Left ventricle myocardium inferior (tissue), 1 donor: ENCODE results near the gene GPC5. TPM values are rescaled to one million over a fixed set of nuclear protein-coding genes. Genes with fewer than 3 reads are reported as not detected.

Experiments used
- DNase-seq: peaks from one replicate; pipeline ENCODE4 v3.0.0-alpha.2; 2020
- H3K27ac ChIP-seq: fragments of 200-600 bp; replicated peaks from 2 replicates; pipeline ENCODE4 v1.8.0; 2021
- H3K27me3 ChIP-seq: fragments of 200-600 bp; 2 replicates; pipeline ENCODE4 v1.8.0; 2021; ENCODE audit warnings: low read depth
- H3K36me3 ChIP-seq: fragments of 200-600 bp; 2 replicates; pipeline ENCODE4 v1.8.0; 2021
- H3K4me1 ChIP-seq: fragments of 200-600 bp; 2 replicates; pipeline ENCODE4 v1.8.0; 2021
- H3K4me3 ChIP-seq: fragments of 200-600 bp; 2 replicates; pipeline ENCODE4 v1.8.0; 2021; ENCODE audit warnings: mild to moderate bottlenecking, moderate library complexity
- H3K9me3 ChIP-seq: fragments of 200-600 bp; replicated peaks from 2 replicates; pipeline ENCODE4 v1.8.0; 2021
- intact Hi-C: fragments of 100-400 bp; cut with micrococcal nuclease; formaldehyde crosslinking; loops from one replicate; pipeline ENCODE4 v1.11.0; 2022
- total RNA-seq: library from RNA; stranded (reverse); fragmentation: NEBNext Ultra II Directional; extraction: Animal tissue kit (Norgen Biotek cat#: 25700); gene quantifications from one replicate; pipeline ENCODE4 v1.2.1, GENCODE V29; 2021
- TF ChIP-seq, protein P1 (sequence below): fragments of 200-600 bp; IDR thresholded peaks from 2 replicates; pipeline ENCODE4 v1.8.0; 2021; ENCODE audit warnings: antibody characterized with exemption, mild to moderate bottlenecking, borderline replicate concordance
- donor health status: DM: no; HTN: yes; CAD: no; lungs with severe emphysema.

Gene GPC5
- total RNA-seq, 1 donor from 2014 or later, result 1.5 TPM

DNA sequence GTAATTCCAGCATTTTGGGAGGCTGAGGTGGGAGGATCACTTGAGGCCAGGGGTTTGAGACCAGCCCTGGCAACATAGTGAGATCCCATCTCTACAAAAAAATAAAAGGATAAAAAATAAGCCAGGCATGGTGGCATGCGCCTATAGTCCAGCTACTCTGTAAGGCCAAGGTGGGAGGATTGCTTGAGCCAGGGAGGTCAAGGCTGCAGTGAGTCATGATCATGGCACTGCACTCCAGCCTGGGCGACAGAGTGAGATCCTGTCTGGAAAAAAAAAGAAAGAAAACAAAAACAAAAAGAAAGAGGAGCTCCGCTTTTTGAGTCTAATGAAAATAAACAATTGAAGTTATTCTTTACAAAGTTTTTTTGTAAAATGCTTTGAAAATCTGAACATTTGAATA lies 326.2 kb downstream of the GPC5 start:
- TF ChIP-seq, protein P1, sequence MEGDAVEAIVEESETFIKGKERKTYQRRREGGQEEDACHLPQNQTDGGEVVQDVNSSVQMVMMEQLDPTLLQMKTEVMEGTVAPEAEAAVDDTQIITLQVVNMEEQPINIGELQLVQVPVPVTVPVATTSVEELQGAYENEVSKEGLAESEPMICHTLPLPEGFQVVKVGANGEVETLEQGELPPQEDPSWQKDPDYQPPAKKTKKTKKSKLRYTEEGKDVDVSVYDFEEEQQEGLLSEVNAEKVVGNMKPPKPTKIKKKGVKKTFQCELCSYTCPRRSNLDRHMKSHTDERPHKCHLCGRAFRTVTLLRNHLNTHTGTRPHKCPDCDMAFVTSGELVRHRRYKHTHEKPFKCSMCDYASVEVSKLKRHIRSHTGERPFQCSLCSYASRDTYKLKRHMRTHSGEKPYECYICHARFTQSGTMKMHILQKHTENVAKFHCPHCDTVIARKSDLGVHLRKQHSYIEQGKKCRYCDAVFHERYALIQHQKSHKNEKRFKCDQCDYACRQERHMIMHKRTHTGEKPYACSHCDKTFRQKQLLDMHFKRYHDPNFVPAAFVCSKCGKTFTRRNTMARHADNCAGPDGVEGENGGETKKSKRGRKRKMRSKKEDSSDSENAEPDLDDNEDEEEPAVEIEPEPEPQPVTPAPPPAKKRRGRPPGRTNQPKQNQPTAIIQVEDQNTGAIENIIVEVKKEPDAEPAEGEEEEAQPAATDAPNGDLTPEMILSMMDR, result no peak
- Histone ChIP-seq H3K4me3 (no peak overlapping the region), H3K4me1 (no peaks in the 10 kb centered on the region), H3K36me3 (no peaks in the 10 kb centered on the region), H3K27ac (no peak overlapping the region), H3K27me3 (no peaks in the 10 kb centered on the region), H3K9me3 (no peaks in the 10 kb centered on the region)
- no peak for DNase-seq
- intact Hi-C loops, result loop anchor here (10.0 kb wide), 1 partner anchor 350 kb away; no protein-coding TSS in a partner anchor

DNA sequence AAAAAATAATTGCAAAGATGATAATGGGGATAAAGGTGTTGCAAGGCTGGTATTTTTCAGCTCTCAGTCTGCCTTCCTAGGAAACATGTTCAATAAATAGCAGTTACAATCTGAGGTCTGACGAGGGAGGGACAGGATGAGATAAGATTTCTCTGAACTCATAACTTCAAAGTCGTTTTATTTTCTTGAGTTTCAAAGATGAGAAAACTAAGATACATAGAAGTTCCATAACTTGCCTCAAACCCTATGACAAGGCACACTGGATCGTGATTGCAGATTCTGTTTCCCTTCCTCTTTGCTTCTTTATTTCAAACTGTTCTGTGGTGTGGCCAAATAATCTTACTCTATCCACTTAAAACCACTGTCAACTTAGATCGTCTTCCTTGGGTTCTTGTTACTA lies 327.2 kb downstream of the GPC5 start:
- no peaks in the 10 kb centered on the region for H3K4me1 ChIP-seq
- H3K27ac ChIP-seq, result no peak overlapping the region
- intact Hi-C loops, result loop anchor here (10.0 kb wide), 1 partner anchor 351 kb away; no protein-coding TSS in a partner anchor
- H3K9me3 ChIP-seq, result no peaks in the 10 kb centered on the region
- DNase-seq, result no peak
- H3K27me3 ChIP-seq, result no peaks in the 10 kb centered on the region
- H3K36me3 ChIP-seq, result no peaks in the 10 kb centered on the region
- TF ChIP-seq, protein P1, result no peak
- H3K4me3 ChIP-seq, result no peak overlapping the region

DNA sequence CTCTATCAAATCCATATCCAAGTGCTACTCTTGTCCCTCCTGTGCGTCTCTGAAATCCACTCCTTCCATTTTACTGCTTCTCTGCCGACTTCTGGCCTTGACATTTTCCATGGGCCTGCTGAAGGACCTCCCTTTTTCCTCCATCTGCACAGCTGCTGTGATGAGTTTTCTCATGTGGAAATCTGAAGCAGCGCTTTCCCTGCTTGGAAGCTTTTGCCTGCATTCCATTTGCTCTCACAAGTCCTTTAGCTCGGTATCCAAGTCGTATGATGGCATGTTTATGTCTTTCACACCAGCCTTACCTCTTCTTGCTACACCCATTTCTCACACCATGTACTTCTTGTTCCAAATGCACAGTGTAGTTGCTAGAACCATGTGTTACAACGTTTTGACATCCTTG lies 328.2 kb downstream of the GPC5 start:
- H3K9me3 ChIP-seq, result no peaks in the 10 kb centered on the region
- intact Hi-C loops, result loop anchor here (10.0 kb wide), 1 partner anchor 352 kb away; no protein-coding TSS in a partner anchor

DNA sequence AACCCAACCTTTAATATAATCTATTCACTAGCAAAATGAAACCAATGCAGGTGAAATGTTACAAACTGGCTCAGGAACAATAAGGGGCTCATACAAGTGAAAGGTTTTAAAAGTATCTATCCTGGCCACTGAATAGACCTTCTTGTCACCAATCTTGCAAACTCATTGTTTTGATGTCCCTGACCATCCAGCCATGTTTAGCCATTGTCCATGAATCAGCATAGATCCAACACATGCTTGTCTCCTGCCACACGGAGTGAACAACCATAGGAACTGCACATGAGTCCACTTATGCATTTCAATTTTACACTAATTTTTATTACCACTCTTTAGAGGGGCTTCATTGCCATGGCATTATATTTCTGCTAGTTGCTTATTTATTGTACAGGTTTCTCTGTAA lies 331.4 kb downstream of the GPC5 start:
- TF ChIP-seq, protein P1, result no peak
- intact Hi-C loops, result loop anchor here (10.0 kb wide), 1 partner anchor 355 kb away; no protein-coding TSS in a partner anchor
- Histone ChIP-seq H3K36me3 (no peaks in the 10 kb centered on the region), H3K9me3 (peaks cover 5% of the 10 kb centered on the region), H3K4me1 (no peaks in the 10 kb centered on the region), H3K27me3 (no peaks in the 10 kb centered on the region), H3K27ac (no peak overlapping the region), H3K4me3 (no peak overlapping the region)
- no peak for DNase-seq

More for the DNA sequence above, 328.2 kb downstream of the GPC5 start:
- DNase-seq, result no peak
- TF ChIP-seq, protein P1, result no peak
- no peaks in the 10 kb centered on the region for H3K27me3 ChIP-seq
- H3K36me3 ChIP-seq, result no peaks in the 10 kb centered on the region
- no peak overlapping the region for H3K27ac ChIP-seq
- no peak overlapping the region for H3K4me3 ChIP-seq
- no peaks in the 10 kb centered on the region for H3K4me1 ChIP-seq

DNA sequence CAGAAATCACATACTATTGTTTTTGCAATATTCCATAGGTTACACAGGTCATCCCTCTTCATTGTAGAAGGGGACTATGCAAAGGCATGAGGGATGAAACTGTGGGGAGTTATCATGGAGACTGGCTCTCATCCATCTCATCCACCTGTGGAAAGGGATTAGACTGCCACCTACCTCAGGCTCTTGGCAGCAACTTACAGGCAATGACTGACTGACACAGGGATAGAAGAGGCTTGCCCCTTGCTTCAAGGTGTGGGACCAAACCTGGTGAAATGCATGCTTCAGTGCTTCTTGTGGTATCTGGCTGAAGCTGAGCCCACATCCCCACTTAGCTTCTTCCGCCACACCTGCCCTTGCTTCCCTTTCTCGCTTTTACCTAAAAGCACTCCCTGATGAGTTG lies 341.3 kb downstream of the GPC5 start:
- Histone ChIP-seq H3K4me1 (peaks cover 2% of the 10 kb centered on the region), H3K27me3 (no peaks in the 10 kb centered on the region), H3K36me3 (no peaks in the 10 kb centered on the region), H3K4me3 (no peak overlapping the region), H3K9me3 (peaks cover 10% of the 10 kb centered on the region), H3K27ac (no peak overlapping the region)
- TF ChIP-seq, protein P1, result no peak
- DNase-seq, result no peak
- intact Hi-C loops, result no loop called here
